Mammary epithelial cell (primary cell): Measurements from ENCODE around the gene TRIM2.

Experiments used
- EZH2 ChIP-seq: IDR thresholded peaks from 2 replicates; pipeline ENCODE4 v1.6.1; 2012; ENCODE audit warnings: low read length, inconsistent platforms, borderline replicate concordance
- TF ChIP-seq, protein P1 (sequence below), 2 donors: IDR thresholded peaks in 1 of 2; conservative IDR thresholded peaks in 1 of 2; 2 replicates each; pipeline ENCODE4 v1.5.1; 2011 to 2012; ENCODE audit warnings: inconsistent platforms in 2 of 2, low read length in 2 of 2, mild to moderate bottlenecking in 2 of 2, control low read depth in 1 of 2, low read depth in 1 of 2; ENCODE audit not compliant: insufficient read depth in 1 of 2; ENCODE audit errors: extremely low read depth in 1 of 2

GRCh38 chr4:153266988-153267387 is 62.7 kb downstream of the TRIM2 start:
- TF ChIP-seq, protein P1, sequence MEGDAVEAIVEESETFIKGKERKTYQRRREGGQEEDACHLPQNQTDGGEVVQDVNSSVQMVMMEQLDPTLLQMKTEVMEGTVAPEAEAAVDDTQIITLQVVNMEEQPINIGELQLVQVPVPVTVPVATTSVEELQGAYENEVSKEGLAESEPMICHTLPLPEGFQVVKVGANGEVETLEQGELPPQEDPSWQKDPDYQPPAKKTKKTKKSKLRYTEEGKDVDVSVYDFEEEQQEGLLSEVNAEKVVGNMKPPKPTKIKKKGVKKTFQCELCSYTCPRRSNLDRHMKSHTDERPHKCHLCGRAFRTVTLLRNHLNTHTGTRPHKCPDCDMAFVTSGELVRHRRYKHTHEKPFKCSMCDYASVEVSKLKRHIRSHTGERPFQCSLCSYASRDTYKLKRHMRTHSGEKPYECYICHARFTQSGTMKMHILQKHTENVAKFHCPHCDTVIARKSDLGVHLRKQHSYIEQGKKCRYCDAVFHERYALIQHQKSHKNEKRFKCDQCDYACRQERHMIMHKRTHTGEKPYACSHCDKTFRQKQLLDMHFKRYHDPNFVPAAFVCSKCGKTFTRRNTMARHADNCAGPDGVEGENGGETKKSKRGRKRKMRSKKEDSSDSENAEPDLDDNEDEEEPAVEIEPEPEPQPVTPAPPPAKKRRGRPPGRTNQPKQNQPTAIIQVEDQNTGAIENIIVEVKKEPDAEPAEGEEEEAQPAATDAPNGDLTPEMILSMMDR (conservative IDR thresholded peaks at IDR 0.05 in 1 of 2, IDR thresholded peaks at IDR 0.05 in 1 of 2; ENCODE audit: extremely low read depth in 1 of 2, insufficient read depth in 1 of 2, low read depth in 1 of 2, low read length in 2 of 2): no peak
- no peak for TF ChIP-seq EZH2
